GM12801 (cell line): ENCODE data around the gene ZBTB2.

Source experiments
- TF ChIP-seq, protein P1 (sequence below): IDR thresholded peaks from one replicate; pipeline ENCODE4 v1.5.1; 2011; ENCODE audit warnings: control low read depth; ENCODE audit not compliant: insufficient read length; ENCODE audit errors: extremely low read depth

The ZBTB2 gene

DNA sequence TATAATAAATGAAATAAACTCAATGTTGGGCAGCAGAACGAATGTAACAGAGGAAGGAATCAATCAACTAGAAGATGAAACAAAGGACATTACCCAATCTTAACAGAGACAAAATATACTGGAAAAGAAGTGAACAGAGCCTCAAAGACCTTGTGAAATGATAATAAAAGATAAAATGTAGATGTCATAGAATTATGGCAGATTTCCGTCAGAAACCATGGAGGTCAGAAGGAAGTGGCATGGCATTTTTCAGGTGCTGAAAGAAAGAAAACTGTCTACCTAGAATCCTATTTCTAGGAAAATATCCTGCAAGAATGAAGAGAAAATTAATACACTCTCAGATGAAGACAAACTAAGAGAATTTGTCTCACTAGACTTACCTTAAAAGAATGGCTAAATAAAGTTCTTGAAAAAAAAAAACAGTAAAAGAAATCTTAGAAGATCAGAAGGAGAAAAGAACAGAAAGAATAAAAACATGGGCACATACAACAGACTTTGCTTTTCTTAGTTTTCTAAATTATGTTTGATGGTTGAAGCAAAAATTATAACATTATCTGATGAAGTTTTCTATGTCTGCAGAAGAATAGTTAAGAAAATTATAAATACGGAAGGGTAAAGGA, 23.4 kb upstream of the ZBTB2 start:
- TF ChIP-seq, protein P1, sequence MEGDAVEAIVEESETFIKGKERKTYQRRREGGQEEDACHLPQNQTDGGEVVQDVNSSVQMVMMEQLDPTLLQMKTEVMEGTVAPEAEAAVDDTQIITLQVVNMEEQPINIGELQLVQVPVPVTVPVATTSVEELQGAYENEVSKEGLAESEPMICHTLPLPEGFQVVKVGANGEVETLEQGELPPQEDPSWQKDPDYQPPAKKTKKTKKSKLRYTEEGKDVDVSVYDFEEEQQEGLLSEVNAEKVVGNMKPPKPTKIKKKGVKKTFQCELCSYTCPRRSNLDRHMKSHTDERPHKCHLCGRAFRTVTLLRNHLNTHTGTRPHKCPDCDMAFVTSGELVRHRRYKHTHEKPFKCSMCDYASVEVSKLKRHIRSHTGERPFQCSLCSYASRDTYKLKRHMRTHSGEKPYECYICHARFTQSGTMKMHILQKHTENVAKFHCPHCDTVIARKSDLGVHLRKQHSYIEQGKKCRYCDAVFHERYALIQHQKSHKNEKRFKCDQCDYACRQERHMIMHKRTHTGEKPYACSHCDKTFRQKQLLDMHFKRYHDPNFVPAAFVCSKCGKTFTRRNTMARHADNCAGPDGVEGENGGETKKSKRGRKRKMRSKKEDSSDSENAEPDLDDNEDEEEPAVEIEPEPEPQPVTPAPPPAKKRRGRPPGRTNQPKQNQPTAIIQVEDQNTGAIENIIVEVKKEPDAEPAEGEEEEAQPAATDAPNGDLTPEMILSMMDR = no peak

DNA sequence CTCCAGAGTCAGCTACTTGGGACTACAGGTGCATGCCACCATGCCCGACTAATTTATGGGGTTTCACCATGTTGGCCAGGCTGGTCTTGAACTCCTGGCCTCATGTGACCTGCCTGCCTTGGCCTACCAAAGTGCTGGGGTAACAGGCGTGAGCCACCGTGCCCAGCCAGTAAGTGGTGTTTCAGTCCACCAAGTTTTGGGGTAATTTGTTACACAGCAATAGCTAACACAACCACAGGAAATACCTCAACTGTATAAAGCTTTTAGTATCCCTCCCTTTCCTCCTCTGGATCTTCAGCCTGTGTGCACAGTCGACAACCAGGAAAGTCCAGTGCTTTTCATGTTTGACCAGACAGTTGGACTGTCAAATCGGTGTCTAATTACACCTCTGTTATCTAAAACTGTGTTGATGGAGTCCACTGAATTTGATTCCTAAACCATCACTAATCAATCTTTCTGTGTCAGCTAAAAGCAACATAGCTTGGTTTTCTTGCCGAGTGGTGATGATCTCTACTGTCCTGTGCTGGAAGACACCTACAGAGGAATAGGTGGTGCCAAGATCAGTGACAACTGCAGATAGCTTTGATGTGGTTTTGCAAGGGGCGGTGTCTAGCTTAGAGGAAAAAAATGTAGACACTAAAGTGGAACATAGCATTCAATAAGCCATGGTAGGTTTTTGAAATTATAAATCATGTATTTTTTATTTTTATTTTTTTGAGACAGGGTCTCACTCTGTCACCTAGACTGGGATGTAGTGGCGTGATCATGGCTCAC, 22.2 kb upstream of the ZBTB2 start:
- TF ChIP-seq, protein P1 = no peak

DNA sequence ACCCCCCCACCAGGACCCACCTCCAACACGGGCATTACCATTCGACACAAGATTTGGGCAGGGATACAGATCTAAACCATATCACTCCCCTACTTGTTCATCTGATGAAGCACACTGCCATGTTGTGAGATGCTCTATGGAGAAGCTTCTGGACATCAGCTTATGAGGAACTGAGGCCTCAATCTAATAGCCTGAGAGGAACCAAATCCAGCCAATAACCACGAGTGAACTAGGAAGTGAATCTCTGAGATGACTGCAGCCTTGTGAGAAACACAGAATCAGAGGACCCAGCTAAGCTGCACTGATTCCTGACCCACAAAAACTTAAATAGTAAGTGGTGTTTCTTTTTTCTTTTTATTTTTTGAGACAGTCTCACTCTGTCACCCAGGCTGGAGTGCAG, 21.6 kb upstream of the ZBTB2 start:
- TF ChIP-seq, protein P1 = no peak

DNA sequence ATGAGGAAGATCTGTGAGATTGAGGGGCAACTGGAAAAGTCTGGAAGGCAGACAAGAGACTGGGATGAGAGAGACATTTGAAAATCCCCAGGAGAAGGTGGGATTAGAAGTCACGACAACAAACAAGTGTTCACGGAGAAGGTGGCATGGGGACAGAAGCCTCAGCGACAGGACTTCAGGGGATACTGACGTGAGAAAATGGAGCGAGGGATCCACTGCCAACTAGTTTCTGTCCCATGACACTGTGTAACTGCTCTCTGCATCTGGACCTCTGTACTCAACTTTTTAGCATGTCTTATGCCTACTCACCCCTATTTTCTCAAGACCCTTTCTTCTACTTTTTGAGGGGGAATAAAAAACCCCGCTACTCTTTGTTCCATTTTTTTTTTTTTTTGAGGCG, 18.3 kb upstream of the ZBTB2 start:
- TF ChIP-seq, protein P1 = no peak

DNA sequence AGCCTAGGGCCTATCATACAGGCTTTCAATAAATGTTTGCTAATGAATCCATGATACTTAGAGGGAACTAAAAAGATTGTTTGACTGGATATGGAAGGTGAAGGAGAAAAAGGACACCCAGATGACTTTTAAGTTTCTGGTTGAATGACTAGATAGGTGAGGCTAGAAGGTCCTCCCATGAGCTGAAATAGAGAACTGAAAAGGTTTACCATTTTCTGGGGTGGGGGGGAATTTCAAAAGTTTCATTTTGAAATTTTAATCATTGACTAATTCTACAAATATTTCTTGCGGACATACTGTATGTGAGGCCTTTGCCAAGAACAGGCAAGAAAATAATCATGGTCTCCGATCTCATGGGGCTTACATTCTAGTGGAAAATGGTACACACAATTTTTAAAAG, 17.9 kb upstream of the ZBTB2 start:
- TF ChIP-seq, protein P1 = no peak

DNA sequence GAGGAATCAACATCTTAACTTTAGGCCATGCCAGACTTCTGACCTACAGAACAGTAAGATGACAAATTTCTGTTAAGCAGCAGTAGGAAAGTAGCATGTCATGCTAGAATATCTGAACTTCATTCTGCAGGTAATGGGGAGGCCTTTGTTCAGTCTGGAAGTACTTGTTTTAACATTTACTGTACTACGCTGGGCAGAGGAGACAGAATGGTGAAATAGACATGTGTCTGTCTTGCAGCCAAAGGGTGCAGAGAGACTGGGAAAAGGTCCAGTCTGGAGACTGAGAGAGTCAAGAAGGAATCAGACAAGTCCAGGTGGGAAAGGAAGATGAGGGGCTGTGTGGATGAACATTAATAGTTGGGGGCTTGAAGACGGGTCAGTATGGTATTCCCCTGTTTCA, 17.5 kb upstream of the ZBTB2 start:
- TF ChIP-seq, protein P1 = no peak

DNA sequence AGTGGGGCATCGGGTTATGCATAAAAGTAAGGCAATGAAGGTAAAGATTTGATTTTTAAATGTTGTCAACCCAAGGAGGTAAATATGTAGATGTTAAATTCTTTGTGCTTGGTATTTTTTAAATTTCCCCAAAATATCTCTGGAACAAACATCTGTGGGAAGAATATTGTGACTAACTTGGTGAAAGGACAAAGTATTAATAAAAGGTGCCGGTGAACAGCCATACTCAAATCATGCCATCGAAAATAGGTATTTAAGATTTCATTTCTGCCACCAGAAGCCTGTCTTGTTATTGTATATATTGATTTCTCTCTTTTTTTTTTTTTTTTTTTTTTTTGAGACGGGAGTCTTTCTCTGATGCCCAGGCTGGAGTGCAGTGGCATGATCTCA, 12.6 kb upstream of the ZBTB2 start:
- TF ChIP-seq, protein P1 = no peak
